Kidney (tissue), 14 donors: Measurements from ENCODE around the gene FAM222B. TPM values are rescaled to one million over a fixed set of nuclear protein-coding genes. Genes with fewer than 3 reads are reported as not detected.
A peak's percentile ranks its signal among the peaks of the same experiment; 100 is the strongest.

Experiments
- DNase-seq, 5 donors: peaks; one replicate each; pipeline ENCODE4 v3.0.0-alpha.2; 2013 to 2020
- FAIRE-seq: peaks from 2 replicates; lab custom pipeline; 2012; peaks lifted over from hg19 to GRCh38; lab: Jason Lieb, UNC
- H3K27ac ChIP-seq, 2 donors: one replicate each; pipeline ENCODE4 v1.7.0; 2013; ENCODE audit warnings: low read depth in 2 of 2, low read length in 2 of 2, inconsistent platforms in 1 of 2
- H3K27me3 ChIP-seq: one replicate; pipeline ENCODE4 v1.7.1; 2013; ENCODE audit warnings: low read length, inconsistent platforms; ENCODE audit not compliant: control insufficient read depth, insufficient read depth
- H3K36me3 ChIP-seq, 3 donors: one replicate each; pipeline versions ENCODE4 v1.7.0 to v1.7.1; 2013; ENCODE audit warnings: low read length in 3 of 3, control low read depth in 1 of 3, inconsistent platforms in 1 of 3; ENCODE audit not compliant: insufficient read depth in 3 of 3, control insufficient read depth in 2 of 3
- H3K4me1 ChIP-seq, 3 donors: one replicate each; pipeline versions ENCODE4 v1.7.0 to v1.7.1; 2013; ENCODE audit warnings: low read length in 3 of 3, inconsistent platforms in 1 of 3, low read depth in 1 of 3; ENCODE audit not compliant: control insufficient read depth in 2 of 3, insufficient read depth in 2 of 3
- H3K4me3 ChIP-seq, 3 donors: one replicate each; pipeline versions ENCODE4 v1.7.0 to v1.8.1; 2013; ENCODE audit warnings: low read length in 3 of 3, control low read depth in 1 of 3, inconsistent platforms in 1 of 3
- H3K9ac ChIP-seq, 3 donors: one replicate each; pipeline versions ENCODE4 v1.7.0 to v1.7.1; 2013; ENCODE audit warnings: low read length in 3 of 3, control low read depth in 1 of 3, inconsistent platforms in 1 of 3
- H3K9me3 ChIP-seq, 3 donors: one replicate each; pipeline versions ENCODE4 v1.7.0 to v1.7.1; 2013; ENCODE audit warnings: low read length in 3 of 3, control low read depth in 1 of 3, inconsistent platforms in 1 of 3; ENCODE audit not compliant: control insufficient read depth in 2 of 3, insufficient read depth in 1 of 3
- intact Hi-C: fragments of 100-400 bp; cut with DNase I; formaldehyde crosslinking; loops from one replicate; pipeline ENCODE4 v1.11.1; 2022
- polyA plus RNA-seq: library from polyadenylated mRNA; stranded (reverse); fragments of 350-450 nt; fragmentation: Illumina TruSeq; extraction: RNeasy Lipid Tissue Mini Kit (QIAGEN cat#74804); gene quantifications from one replicate; pipeline ENCODE4 v1.2.3, GENCODE V29; 2014; ENCODE audit warnings: low read depth, low replicate concordance; ENCODE audit not compliant: insufficient read depth
- total RNA-seq: library from RNA; stranded (reverse); fragmentation: NEBNext Ultra II Directional; extraction: Animal tissue kit (Norgen Biotek cat#: 25700); gene quantifications from one replicate; pipeline ENCODE4 v1.2.1, GENCODE V29; 2021
- TF ChIP-seq, protein P1 (sequence below): IDR thresholded peaks from 3 replicates; pipeline ENCODE4 v1.5.1; 2012; ENCODE audit warnings: mild to moderate bottlenecking, moderate library complexity, borderline replicate concordance; ENCODE audit not compliant: insufficient read depth; ENCODE audit errors: extremely low read depth
- donor health status: control.
- donor health status: control.
- donor health status: control.
- donor health status: control.
- donor health status: control.
- donor health status: DM: yes; HTN: yes; CAD: no.
- donor health status: Normal renal cell carcinoma (clear cell type).

Gene FAM222B
- total and polyA plus RNA-seq, 2 donors from 2014 or later, result 13.0 to 31.0 TPM

- DNase-seq, result no peak
- no peaks in the 10 kb centered on the region for H3K27me3 ChIP-seq
- intact Hi-C loops, result no loop called here
- peaks cover 0 to 2% (median 0%) of the 10 kb centered on the region in 3 donors for H3K36me3 ChIP-seq
- no peaks in the 10 kb centered on the region for H3K4me1 ChIP-seq
- no peak for FAIRE-seq
- TF ChIP-seq, protein P1, sequence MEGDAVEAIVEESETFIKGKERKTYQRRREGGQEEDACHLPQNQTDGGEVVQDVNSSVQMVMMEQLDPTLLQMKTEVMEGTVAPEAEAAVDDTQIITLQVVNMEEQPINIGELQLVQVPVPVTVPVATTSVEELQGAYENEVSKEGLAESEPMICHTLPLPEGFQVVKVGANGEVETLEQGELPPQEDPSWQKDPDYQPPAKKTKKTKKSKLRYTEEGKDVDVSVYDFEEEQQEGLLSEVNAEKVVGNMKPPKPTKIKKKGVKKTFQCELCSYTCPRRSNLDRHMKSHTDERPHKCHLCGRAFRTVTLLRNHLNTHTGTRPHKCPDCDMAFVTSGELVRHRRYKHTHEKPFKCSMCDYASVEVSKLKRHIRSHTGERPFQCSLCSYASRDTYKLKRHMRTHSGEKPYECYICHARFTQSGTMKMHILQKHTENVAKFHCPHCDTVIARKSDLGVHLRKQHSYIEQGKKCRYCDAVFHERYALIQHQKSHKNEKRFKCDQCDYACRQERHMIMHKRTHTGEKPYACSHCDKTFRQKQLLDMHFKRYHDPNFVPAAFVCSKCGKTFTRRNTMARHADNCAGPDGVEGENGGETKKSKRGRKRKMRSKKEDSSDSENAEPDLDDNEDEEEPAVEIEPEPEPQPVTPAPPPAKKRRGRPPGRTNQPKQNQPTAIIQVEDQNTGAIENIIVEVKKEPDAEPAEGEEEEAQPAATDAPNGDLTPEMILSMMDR, result no peak
- no peak overlapping the region for H3K27ac ChIP-seq
- no peaks in the 10 kb centered on the region for H3K9me3 ChIP-seq
- H3K9ac ChIP-seq, result no peak overlapping the region
- no peak overlapping the region for H3K4me3 ChIP-seq
Measured at GRCh38 chr17:28733346-28733745, 109.2 kb downstream of the FAM222B start.

GRCh38 chr17:28729950-28730330 is 112.7 kb downstream of the FAM222B start:
- Histone ChIP-seq H3K9me3 (no peaks in the 10 kb centered on the region), H3K27ac (no peak overlapping the region), H3K4me1 (peaks cover 0 to 15% (median 0%) of the 10 kb centered on the region in 3 donors), H3K36me3 (peaks cover 0 to 2% (median 0%) of the 10 kb centered on the region in 3 donors), H3K4me3 (no peak overlapping the region), H3K9ac (no peak overlapping the region), H3K27me3 (no peaks in the 10 kb centered on the region)
- FAIRE-seq (no peak), DNase-seq (no peak)
- intact Hi-C loops, result no loop called here
- TF ChIP-seq, protein P1, result no peak

DNA sequence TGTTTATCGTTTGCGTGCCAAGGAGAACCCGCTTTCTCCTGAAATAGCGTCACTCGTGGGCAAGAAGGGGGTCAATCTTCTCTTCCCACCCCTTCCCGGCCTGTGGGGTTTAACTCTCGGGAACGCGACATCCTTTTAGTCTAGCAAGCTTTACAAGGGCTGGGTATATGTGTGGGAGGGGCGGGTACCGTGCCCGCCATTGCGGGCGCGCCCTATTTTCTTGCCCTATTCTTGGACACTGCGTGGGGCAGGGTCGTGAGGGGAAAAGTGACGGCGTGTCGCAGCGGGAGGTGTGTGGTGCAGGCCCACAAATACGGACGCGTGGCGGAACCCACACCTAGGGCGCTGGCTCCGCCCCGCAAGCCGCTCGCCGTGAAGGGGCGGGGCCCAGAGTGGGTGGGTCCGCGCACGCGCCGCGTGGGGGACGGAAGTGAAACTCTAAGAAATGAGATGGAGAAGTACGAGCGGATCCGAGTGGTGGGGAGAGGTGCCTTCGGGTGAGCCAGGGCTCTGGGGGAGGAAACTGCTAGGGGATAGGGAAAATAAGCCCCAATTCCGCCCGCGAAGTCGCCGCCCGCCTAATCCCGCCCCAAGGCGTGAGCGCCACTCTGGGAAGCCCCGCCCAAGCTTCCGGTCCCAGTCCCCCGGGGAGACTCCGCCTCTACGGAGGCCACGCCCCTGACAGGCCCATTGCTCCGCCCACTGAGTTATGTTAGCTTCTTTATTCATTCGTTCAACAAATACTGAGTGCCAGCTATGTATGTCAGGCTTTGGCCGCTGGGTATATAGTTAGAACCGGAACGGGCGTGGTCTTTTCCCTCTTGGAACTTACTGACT is 114.0 kb downstream of the FAM222B start, which contains the start of gene NEK8:
Gene NEK8, plus strand, starts transcription at position 425 of the 837 bp plus-strand sequence. Its CDS starts 26 bp downstream, at position 451.
- Histone ChIP-seq H3K9ac (peak within 1 kb of the TSS; percentile 35 to 79 (median 71)), H3K4me3 (peak within 1 kb of the TSS; percentile 75 to 95 (median 92)), H3K4me1 (peaks cover 0 to 16% (median 0%) of the 10 kb centered on the region in 3 donors), H3K9me3 (no peaks in the 10 kb centered on the region), H3K27ac (peak within 1 kb of the TSS; percentile 96 to 99), H3K27me3 (no peaks in the 10 kb centered on the region), H3K36me3 (peaks cover under 1 to 9% (median under 1%) of the 10 kb centered on the region in 3 donors)
- DNase-seq (peak; percentile 96 to 98 (median 97)), FAIRE-seq (no peak)
- TF ChIP-seq, protein P1, result no peak
- intact Hi-C loops, result no loop called here
